ENCODE measurements around the gene PRKCH.

- TF ChIP-seq CTCF (conservative IDR thresholded peaks at IDR 0.05; ENCODE audit: low read length): no peak
- no peak for TF ChIP-seq EZH2phosphoT487 (IDR thresholded peaks at IDR 0.05; ENCODE audit: borderline replicate concordance)
Observed at GRCh38 chr14:61284001-61284400, 37.4 kb upstream of the PRKCH start.

Data from Loucy (cell line).